Lung (tissue), 12 donors: ENCODE data around the gene IPPK. TPM values are rescaled to one million over a fixed set of nuclear protein-coding genes. Genes with fewer than 3 reads are reported as not detected.

Source experiments
- ATAC-seq: fragments of 200-7000 bp; cut with Tn5 transposase; one replicate; pipeline ENCODE4 v1.9.1; 2020; ENCODE audit warnings: moderate number of reproducible peaks; ENCODE audit not compliant: insufficient read depth, low FRiP score
- DNase-seq, 3 donors: peaks; one replicate each; pipeline ENCODE4 v3.0.0-alpha.2; 2013 to 2017
- H3K27ac ChIP-seq, 2 donors: one replicate each; pipeline ENCODE4 v1.5.1; 2013; ENCODE audit warnings: mild to moderate bottlenecking in 2 of 2, moderate library complexity in 2 of 2, control low read depth in 1 of 2, inconsistent platforms in 1 of 2, low read depth in 1 of 2, low read length in 1 of 2
- H3K27me3 ChIP-seq, 3 donors: one replicate each; pipeline ENCODE4 v1.5.1; 2013; ENCODE audit warnings: low read length in 2 of 3; ENCODE audit not compliant: control insufficient read depth in 3 of 3, insufficient read depth in 3 of 3
- H3K36me3 ChIP-seq, 4 donors: one replicate each; pipeline ENCODE4 v1.5.1; 2013; ENCODE audit warnings: low read length in 4 of 4, mild to moderate bottlenecking in 1 of 4, moderate library complexity in 1 of 4; ENCODE audit not compliant: control insufficient read depth in 4 of 4, insufficient read depth in 4 of 4
- H3K4me1 ChIP-seq, 5 donors: one replicate each; pipeline ENCODE4 v1.5.1; 2013; ENCODE audit warnings: low read length in 5 of 5, mild to moderate bottlenecking in 2 of 5, moderate library complexity in 1 of 5; ENCODE audit not compliant: control insufficient read depth in 5 of 5, insufficient read depth in 5 of 5
- H3K4me3 ChIP-seq: one replicate; pipeline ENCODE4 v1.5.1; 2013; ENCODE audit warnings: mild to moderate bottlenecking, control low read depth, moderate library complexity
- H3K9ac ChIP-seq, 2 donors: one replicate each; pipeline ENCODE4 v1.5.1; 2013; ENCODE audit warnings: low read length in 2 of 2, control low read depth in 1 of 2; ENCODE audit not compliant: insufficient read depth in 1 of 2
- H3K9me3 ChIP-seq, 4 donors: one replicate each; pipeline ENCODE4 v1.5.1; 2013; ENCODE audit warnings: low read length in 3 of 4, mild to moderate bottlenecking in 1 of 4, moderate library complexity in 1 of 4; ENCODE audit not compliant: control insufficient read depth in 4 of 4, insufficient read depth in 3 of 4
- CTCF ChIP-seq: IDR thresholded peaks from 2 replicates; pipeline ENCODE4 v1.5.1; 2012; ENCODE audit warnings: mild to moderate bottlenecking; ENCODE audit errors: control extremely low read depth, extremely low read depth
- WGBS, 2 donors: extraction: QIAGEN DNeasy Blood & Tissue Kit; methylation state at CpG; one replicate each; pipeline ENCODE4 v1.1.7; 2013; 5-methylcytosine and 5-hydroxymethylcytosine counted together
- polyA plus RNA-seq, 2 donors: library from polyadenylated mRNA; stranded (reverse); fragments of 200-250 nt; gene quantifications; one replicate each; pipeline ENCODE4 v1.2.1, GENCODE V29; 2013
- total RNA-seq, 2 donors: library from RNA; depleted of rRNA in 1 of 2; stranded (reverse); fragments of >200 nt in 1 of 2; gene quantifications; one replicate each; pipeline ENCODE4 v1.2.1, GENCODE V29; 2014 to 2021
- donor health status: control.
- donor health status: control.
- donor health status: Bipolar disorder and iron deficiency.
- donor health status: healthy.
- donor health status: DM: yes; HTN: yes; CAD: no.

The IPPK gene
- total and polyA plus RNA-seq, 4 donors = 6.0 to 9.6 (median 6.8) TPM

- peaks cover 0 to 21% (median 0%) of the 10 kb centered on the region in 5 donors for H3K4me1 ChIP-seq
- peaks cover 0 to 5% (median 1%) of the 10 kb centered on the region in 4 donors for H3K9me3 ChIP-seq
- H3K27ac ChIP-seq = no peak overlapping the region
- DNase-seq = peak in 2 of 3 donors; percentile 41 to 65
- no peak overlapping the region for H3K4me3 ChIP-seq
- no peaks in the 10 kb centered on the region for H3K27me3 ChIP-seq
- ATAC-seq = no peak
- 82 to 87% methylated on average over 2 of the region's 2 CpGs for WGBS, 2 donors
- no peaks in the 10 kb centered on the region for H3K36me3 ChIP-seq
- no peak for TF ChIP-seq CTCF
- H3K9ac ChIP-seq = no peak overlapping the region
These were observed 104.9 kb downstream of the IPPK start for GRCh38 chr9:92564982-92565381.

DNA sequence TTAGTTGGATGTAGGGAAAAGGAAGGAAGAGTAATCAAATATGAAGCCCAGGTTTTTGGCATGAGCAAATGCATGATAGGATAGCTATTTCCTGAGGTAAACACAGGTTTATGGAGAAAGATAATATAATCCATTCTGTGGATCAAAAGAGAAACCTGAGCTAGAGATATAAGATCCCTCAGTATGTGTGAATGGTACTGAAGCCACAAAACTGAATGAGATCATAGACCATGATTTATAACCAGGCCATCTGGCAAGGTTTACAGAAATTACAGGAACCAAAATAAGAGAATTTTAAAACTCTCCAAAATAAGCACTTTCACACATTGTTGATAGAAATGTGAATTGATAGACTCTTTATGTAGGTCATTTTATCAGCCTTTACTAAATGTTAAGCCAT is 105.4 kb downstream of the IPPK start:
- no peaks in the 10 kb centered on the region for H3K27me3 ChIP-seq
- H3K36me3 ChIP-seq = no peaks in the 10 kb centered on the region
- no peak overlapping the region for H3K9ac ChIP-seq
- no peak for TF ChIP-seq CTCF
- no peak for ATAC-seq
- DNase-seq = peak in 2 of 3 donors; percentile 21 to 22
- peaks cover 0 to 5% (median 1%) of the 10 kb centered on the region in 4 donors for H3K9me3 ChIP-seq
- H3K27ac ChIP-seq = no peak overlapping the region
- no peak overlapping the region for H3K4me3 ChIP-seq
- H3K4me1 ChIP-seq = peaks cover 0 to 21% (median 0%) of the 10 kb centered on the region in 5 donors

Other genes with a start within 250 kb of the IPPK start
- gene OMD, start 245.7 kb downstream of the IPPK start, total RNA-seq = 1 to 10 TPM; 1.2 to 5.6 TPM
- gene OMD, start 245.7 kb downstream of the IPPK start, polyA plus RNA-seq = 1 to 10 TPM in 1 of 2 donors, under 1 TPM in 1; 0.30 to 2.0 TPM
- 10 to 100 TPM in 1 of 2 donors, 1 to 10 TPM in 1; 1.4 to 18.9 TPM for gene ASPN, start 187.6 kb downstream of the IPPK start, total RNA-seq
- gene ASPN, start 187.6 kb downstream of the IPPK start, polyA plus RNA-seq = 1 to 10 TPM; 1.3 to 2.2 TPM
- gene ECM2, start 134.1 kb downstream of the IPPK start, total RNA-seq = 10 to 100 TPM in 1 of 2 donors, 1 to 10 TPM in 1; 3.1 to 63.1 TPM
- 1 to 10 TPM in 1 of 2 donors, under 1 TPM in 1; 0.92 to 1.8 TPM for gene ECM2, start 134.1 kb downstream of the IPPK start, polyA plus RNA-seq
- 10 to 100 TPM; 32.9 to 33.2 TPM for gene BICD2, start 94.7 kb upstream of the IPPK start, total RNA-seq
- 10 to 100 TPM; 13.8 to 20.0 TPM for gene BICD2, start 94.7 kb upstream of the IPPK start, polyA plus RNA-seq
- gene ZNF484, start 207.9 kb upstream of the IPPK start, total RNA-seq = 10 to 100 TPM in 1 of 2 donors, 1 to 10 TPM in 1; 8.3 to 27.8 TPM
- 1 to 10 TPM; 1.4 to 1.9 TPM for gene ZNF484, start 207.9 kb upstream of the IPPK start, polyA plus RNA-seq